Kasumi-1 (cell line): Measurements from ENCODE around the gene RAP1GDS1.
"Not testable (repeated sequence)": the region's sequence is repeated elsewhere in the genome, so short reads cannot be mapped to it uniquely, and the experiment has no call there.

Experiments used
- DNase-seq, 2 experiments: peaks; one replicate each; lab custom pipeline; 2025; lab: John Stamatoyannopoulos, UW

Gene RAP1GDS1

DNA sequence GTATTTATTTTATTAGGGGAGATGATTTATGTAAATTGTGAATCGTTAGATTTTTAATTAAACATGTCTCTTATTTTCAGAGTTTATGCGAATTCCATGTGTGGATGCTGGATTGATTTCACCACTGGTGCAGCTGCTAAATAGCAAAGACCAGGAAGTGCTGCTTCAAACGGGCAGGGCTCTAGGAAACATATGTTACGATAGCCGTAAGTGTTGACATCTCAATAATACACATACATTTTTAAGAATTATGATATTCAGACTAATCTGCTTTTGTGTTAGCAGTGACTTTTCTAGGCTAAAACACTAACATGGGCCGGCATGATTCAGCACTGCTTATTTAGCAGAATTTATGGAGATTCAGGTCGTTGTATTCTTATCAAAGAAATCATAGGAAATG is 91.2 kb downstream of the RAP1GDS1 start:
- DNase-seq: peak; percentile 62 to 65

DNA sequence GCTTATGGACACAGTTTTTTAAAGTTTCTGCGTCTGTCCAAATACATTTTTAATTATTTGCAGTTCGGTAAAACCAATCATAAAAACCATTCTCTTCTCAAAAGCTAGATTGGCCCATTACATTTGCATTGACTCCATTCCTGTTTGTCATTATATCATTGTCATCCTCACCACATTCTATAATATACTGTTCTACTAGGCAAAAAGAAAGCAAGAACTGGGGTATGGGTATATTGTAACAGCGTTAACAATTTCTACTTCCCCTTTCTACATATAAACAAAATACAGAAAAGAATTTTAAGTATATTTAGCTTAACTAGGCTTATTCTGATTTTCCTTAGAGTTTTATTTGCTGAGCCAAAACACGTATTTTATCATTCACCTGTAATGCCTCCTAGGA is 91.8 kb downstream of the RAP1GDS1 start:
- peak; percentile 38 to 68 for DNase-seq

DNA sequence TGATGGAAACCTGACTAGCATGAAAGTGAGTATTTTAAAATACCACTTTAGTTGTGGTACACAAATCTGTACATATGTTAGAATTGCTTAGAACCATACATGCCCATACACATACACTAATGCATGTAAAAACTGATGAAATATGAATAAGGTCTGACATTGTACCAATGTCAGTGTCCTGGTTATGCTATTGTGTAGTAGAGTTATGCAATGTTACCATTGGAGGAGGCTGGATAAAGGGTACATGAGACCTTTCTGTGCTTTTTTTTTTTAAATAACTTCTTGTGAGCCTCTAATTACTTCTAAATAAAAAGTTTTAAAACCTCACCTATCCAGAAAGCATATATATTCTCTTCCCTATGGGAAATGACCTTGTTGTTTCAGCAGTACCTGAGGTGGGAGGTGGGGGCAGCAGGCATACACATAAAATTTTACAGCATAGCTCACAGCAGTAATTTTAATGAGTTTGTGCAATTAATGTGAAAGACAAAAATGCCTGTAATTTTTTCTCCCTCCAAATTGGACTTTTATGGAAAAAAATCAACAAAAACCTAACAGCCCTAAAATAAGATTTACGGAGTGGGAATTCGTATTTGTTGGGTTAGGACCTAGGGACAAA is 97.6 kb downstream of the RAP1GDS1 start:
- DNase-seq: no peak

DNA sequence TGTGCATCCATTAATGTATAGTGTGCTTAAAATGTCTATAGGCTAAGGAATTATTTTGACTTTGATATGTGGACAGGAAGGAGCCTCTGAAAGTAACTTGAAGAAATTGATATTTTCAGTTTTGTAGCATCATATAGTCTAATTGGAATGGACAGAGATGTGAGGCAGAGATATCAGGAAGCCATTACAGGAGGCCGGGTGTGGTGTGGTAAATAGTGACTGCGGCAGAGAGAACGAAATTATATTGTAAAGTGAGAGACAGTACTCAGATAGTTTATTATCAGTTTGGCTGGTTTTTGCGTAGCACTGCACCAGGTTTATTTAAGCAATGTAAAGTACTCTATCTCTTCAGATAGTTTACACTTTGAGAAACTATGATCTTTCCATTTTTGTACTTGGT is 98.5 kb downstream of the RAP1GDS1 start:
- DNase-seq: no peak

DNA sequence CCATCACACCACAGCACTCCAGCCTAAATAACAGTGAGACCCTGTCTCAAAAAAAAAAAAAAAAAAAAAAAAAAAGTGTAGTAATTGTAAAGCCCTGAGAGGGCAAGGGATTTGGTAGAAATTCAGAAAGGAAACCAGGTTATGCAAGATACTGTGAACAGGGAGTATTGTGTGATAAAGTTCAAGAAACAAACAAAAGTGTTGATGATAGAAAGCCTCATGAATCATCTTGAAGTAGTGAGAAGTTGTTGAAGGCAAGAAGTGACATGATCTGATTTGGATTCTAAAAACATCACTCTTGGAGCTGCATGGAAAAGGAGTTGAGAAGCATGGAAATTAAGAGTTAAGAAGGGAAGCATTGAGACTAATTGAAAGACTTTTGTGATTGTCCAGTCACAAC is 102.2 kb downstream of the RAP1GDS1 start:
- no peak for DNase-seq

DNA sequence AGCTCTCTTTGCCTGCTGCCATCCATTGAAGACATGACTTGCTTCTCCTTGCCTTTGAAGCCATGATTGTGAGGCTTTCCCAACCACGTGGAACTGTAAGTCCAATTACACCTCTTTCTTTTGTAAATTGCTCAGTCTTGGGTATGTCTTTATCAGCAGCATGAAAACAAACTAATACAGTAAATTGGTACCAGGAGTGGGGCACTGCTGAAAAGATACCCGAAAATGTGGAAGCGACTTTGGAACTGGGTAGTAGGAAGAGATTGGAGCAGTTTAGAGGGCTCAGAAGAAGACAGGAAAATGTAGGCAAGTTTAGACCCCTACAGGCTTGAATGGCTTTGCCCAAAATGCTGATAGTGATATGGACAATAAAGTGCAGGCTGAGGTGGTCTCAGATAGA is 105.1 kb downstream of the RAP1GDS1 start:
- DNase-seq: not testable (repeated sequence)

DNA sequence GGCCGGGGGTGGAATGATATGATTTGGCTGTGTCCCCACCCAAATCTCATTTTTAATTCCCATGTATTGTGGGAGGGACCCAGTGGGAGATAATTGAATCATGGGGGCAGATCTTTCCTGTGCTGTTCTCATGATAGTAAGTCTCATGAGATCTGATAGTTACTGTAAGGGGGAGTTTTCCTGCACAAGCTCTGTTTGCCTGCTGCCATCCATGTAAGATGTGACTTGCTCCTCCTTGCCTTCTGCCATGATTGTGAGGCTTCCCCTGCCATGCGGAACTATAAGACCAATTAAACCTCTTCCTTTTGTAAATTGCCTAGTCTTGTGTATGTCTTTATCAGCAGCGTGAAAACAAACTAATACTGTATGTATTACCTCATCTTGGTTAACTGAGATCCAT is 106.8 kb downstream of the RAP1GDS1 start:
- DNase-seq: not testable (repeated sequence)

DNA sequence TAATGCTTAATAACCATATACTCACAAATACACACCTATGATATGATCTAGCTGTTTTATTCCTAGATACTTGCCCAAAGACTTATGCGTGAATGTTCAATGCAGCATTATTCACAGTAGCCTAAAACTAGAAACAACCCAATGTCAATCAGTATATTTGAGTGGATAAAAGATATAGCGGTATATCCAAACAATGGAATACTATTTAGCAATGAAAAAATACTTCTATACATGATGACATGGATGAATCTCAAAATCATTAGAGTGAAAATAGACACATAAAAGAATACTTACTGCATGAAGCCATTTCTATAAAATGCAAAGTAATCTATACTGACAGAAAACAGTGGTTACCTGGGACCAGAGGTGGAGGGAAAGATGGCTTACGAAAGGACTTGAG is 108.1 kb downstream of the RAP1GDS1 start:
- no peak for DNase-seq

DNA sequence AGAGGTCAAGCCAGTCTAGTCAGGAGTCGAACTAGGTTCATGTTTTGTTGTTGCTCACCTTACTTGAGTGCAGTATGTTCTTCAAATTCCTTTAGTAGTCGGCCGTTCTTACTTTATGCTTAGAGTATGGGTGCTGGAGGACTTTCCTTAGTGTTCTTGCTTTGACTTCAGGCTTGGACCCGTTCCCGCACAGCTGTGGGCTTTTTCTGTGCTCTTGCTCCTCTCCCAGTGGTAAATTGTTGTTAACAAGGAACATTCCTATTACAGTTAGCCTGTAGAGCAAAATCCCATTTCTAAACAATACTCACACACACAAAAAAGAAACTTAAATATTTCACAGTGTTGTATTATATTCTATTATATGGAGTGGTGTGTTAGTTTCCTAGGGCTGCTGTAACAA is 113.5 kb downstream of the RAP1GDS1 start:
- no peak for DNase-seq

DNA sequence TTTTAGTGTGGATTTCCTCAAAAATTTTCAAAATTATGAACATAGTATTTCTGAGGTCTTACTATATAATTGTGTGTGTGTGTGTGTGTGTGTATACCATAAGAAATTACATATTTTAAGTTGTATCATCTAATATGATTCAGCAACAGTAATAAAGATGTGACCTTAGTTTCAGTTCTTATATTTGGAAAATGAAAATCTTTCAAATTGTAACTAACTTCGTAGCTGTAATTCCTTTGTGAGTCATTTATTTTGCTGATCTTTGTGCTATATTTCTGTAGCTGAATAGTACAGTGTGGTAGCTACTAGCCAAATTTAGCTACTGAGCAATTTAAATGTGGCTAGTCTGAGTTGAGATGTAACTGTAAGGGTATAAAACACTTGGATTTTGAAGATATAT is 116.4 kb downstream of the RAP1GDS1 start:
- DNase-seq: no peak

DNA sequence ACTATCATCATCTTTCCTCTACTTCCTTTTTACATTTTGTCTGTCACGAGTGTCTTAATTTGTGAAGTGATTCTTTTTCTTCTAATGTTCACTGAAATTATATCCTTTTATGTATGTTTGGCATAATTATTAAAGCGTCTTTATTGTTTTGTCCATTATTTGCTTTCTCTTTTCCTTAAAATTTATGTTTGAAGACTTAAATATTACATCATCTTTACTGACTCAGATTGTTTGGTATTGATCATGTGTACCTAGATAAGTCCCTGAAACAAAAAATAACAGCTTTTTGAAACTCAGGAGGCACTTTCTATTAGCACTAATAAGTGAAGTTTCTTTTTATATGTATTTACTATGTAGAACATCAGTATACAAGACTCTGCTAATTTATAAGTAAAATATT is 120.1 kb downstream of the RAP1GDS1 start:
- DNase-seq: no peak

DNA sequence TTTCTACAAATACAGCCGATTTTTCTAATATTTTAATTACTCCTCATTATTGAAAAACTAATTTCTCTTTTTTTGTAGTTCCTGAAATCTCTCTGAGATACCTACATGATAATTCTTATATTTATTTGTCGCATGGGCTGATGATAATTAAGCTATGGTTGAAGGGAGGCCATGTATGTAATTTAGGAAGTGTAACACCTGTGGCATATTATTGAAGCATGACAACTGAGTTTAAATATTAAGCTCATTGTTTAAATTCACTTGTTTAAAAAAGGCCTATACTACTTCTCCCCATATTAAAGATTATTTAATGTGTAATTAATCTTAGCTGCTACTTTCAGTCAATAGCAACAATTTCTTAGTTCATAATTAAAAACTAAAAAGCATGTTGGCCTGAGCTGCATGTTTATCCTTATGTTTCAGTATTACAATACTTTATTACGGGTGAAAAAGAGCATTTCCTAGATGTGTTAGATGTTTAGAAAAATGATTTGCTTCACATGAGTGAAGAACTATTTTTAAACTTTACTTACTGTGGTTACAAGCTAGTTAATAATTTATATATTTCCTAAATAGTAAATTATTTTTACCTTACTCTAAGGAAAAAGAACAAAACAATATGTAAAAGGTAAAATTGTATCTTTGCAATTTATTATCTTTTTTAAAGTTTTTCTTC is 122.4 kb downstream of the RAP1GDS1 start:
- no peak for DNase-seq

DNA sequence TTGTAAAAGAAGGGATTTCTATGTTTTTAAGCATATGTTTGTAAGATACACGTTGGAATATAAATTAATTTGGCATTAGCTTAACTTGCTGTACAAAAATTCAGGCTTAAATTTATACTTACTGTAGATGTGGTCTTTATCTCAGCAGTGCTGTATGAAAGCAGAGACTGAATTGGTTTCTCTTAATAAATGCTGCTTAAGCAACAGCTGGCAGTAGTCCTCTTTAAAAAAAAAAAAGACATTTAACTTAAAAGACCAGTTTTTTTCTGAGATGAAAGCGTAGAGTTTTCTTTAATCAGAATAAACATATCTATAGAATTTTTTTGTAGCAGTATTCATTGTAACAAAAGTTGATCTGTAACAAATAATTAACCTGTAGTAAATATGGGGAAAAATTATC is 124.6 kb downstream of the RAP1GDS1 start:
- no peak for DNase-seq

DNA sequence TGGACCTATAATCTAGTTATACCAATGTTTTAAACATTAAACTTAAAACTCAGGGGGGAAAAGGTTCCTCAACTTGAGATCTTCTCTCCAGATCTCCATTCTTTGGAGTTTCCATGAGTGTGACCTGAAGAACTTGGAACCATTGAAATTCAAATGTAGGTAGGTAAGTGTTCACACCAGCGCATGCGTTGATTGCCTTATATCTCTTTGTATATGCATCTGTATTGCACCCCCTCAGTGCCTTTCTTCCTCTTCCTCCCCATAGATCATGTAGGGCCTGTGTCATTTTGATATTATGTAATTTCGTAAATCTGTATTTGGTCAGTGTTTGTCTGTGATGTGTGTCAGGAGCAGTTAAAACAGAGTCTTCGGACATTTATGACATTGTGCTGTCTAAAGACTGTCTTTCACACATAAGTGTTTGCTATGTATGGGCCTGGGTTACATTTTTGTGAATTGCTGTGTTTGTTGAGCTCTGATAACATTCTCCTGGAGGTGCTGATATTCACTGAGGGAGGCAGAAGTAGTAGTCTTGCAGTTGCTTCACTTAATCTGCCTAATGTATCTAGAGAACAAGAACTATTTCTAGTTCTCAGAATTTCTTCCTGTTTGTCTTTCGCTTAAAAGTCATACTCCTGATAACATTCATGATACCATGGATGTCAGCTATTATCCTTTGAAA is 126.3 kb downstream of the RAP1GDS1 start:
- DNase-seq: no peak

DNA sequence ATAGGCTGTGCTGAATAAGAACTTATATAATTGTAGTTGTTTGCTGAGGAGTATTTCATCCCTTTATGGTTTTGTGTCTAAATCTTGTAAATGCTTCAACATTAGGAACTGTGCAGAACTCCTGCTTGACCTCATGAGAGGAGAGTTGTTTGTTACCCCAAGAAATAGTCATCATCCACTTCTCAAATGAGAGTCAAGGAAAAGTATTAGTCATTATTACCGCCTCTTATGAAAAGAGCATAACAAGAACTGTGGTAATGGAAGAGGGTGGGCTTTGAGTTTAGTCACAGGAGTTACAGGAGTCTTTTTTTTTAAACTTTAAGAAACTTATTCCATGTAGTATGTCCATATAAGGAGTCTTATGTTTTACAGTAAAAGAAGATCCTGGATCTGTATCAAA is 132.9 kb downstream of the RAP1GDS1 start:
- no peak for DNase-seq

DNA sequence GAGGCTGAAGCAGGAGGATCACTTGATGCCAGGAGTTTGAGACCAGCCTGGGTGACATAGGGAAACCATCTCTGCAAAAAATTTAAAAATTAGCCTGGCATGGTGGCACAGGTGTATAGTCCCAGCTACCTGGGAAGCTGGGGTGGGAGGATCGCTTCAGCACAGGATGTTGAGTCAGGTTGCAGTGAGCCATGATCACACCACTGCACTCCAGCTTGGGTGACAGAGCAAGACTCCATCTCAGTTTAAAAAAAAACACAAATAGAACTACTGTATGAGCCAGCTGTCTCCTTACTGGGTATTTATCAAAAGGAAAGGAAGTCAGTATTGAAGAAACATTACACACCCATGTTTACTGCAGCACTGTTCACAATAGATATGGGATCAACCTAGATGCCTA is 138.7 kb downstream of the RAP1GDS1 start:
- no peak for DNase-seq

DNA sequence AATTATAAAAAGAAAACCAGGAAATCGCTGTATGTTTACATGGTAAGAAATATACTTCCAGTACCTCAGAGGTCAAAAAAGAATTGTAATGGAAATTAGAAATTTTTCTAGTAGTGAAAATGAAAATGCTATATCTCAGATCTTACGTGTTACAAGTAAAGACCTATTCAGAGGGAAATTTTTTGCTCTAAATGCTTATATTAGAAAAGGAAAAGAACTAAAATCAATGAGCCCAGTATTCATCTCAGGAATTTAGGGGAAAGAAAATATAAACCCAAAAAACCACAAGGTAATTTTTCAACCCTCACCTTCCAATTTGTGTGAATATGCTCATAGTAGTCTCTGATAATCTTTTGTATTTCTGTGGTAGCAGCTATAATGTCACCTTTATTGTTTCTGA is 145.6 kb downstream of the RAP1GDS1 start:
- no peak for DNase-seq

DNA sequence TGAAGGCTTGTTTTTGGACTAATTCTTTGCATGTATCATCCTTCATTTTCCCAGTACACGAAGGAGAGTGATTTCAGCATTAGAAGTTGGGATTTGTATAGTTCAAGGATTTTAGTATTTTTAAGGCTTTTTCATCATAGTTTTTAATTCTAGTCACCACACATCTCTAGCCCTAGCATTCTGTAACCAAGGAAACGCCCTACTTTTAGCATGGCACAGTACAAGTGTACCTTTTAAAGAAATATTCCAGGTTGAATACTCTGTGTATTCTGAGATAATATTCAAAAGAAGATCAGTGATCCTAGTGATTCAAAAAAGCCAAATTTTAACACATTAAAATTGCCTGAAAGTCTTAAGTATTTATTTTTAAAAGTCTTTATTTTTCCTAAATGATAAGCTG is 150.5 kb downstream of the RAP1GDS1 start:
- no peak for DNase-seq

DNA sequence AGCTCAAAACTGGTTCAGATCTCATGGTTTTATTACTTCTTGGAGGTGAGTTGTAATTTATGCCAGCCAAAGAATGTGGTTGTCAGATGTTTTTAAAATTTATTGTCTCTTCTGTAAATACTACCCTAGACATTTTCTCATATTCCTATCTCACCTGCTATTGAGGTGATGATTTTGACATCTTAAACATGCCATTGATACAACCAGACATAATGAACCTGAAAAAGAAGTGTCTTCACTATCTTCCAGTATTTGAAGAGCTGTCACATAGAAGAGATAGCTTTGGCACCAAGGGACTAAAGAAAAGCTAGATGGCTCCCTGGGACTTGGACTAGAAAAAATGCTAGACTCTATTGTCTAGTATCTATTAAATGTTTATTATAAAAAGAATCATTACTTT is 155.7 kb downstream of the RAP1GDS1 start:
- DNase-seq: no peak

DNA sequence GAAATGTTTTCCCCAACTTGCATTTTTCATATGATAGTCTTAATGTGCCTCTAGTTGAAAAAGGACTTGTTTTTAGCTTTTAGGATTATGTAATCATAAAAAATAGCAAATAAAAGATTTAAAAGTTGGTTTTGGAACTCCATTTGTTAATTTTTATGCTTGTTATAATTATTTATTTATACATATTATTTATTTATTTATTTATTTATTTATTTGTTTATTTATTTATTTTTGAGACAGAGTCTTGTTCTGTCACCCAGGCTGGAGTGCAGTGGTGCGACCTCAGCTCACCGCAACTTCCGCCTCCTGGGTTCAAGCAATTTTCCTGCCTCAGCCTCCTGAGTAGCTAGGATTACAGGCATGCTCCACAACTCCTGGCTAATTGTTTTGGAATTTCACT is 159.0 kb downstream of the RAP1GDS1 start:
- DNase-seq: not testable (repeated sequence)

DNA sequence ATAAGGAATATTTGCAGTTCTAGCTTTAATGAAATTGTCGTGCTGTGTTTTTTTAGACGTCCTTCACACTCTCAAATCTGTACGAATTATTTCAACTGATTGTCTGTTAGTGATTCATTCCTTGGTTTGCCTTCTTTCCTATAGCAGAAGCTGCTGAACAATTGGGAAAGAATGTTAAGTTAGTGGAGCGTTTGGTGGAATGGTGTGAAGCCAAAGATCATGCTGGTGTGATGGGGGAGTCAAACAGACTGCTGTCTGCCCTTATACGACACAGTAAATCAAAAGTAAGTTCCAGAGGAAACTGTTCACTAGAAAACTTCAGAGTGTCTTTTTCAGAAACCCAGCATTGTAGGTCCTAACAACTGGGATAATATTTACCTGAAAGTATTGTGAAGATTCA is 159.9 kb downstream of the RAP1GDS1 start:
- no peak for DNase-seq

DNA sequence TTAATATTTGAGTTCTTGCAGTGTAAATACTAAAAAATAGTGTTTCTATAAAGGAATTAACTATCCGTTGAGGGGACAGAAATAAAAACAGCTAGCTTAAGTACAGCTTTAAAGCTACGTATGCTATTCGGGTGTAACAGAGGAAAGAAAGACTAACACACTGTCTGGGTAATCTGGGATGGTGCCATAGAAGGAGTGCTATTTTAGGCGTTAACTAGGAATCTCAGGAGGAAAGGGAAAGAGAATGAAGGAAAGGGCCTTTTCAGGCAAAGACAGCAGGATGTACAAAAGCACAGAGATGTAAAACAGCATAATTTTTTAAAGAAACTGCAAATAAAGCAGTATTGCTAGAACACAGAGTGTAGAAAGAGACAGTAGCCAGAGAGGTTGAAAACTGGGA is 161.8 kb downstream of the RAP1GDS1 start:
- DNase-seq: no peak

DNA sequence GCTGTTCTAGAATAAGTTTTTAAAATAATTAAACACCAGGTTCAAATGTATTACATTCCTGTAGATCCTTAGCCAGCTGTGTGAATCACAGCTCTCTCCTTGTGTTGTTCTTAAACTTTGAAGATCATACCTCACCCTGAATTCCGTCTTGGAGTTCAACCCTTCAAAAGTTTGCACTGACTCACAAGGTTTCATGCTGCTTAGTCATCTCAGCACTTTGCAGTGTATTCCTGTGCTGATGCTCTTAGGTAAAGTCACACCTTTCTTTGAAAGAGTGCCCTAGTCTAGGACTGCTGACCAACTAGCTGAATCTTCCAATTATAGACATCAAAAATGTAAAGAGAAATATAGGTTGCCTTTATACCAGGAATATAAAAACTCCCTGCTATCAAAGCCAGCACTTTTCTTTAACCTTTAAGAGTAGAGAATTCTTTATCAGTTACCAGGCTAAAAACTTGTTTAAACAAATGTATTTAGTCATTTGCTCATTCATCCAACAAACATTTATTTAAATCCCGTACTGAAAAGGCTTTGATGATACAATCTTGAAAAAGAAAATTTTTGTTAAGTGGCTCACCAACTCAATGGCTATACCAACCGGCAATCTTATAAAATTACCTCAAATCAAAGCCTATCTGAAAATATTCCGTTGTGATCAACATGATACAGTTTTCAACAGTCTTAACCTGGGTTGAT is 169.7 kb downstream of the RAP1GDS1 start:
- no peak for DNase-seq
